GM21381 (cell line): ENCODE measurements around the gene UBE2Z.
A peak's percentile ranks its signal among the peaks of the same experiment; 100 is the strongest.
"Not testable (repeated sequence)": the region's sequence is repeated elsewhere in the genome, so short reads cannot be mapped to it uniquely, and the experiment has no call there.

Experiments used
- ATAC-seq: cut with Tn5 transposase; IDR thresholded peaks from one replicate; pipeline ENCODE4 v1.9.1; 2021; ENCODE audit warnings: mild to moderate bottlenecking, moderate library complexity; ENCODE audit not compliant: unreplicated experiment

UBE2Z gene

GRCh38 chr17:48903401-48903800 lies 4.8 kb upstream of the UBE2Z start:
- ATAC-seq: no peak

GRCh38 chr17:48904428-48904827 lies 3.8 kb upstream of the UBE2Z start:
- no peak for ATAC-seq

GRCh38 chr17:48905987-48906515 lies 2.2 kb upstream of the UBE2Z start:
- ATAC-seq: no peak

- no peak for ATAC-seq
These were observed 527 bp upstream of the UBE2Z start for GRCh38 chr17:48907713-48908046.

GRCh38 chr17:48908853-48909394 lies 717 bp downstream of the UBE2Z start:
- peak; percentile 51 for ATAC-seq

GRCh38 chr17:48909783-48910182 lies 1.6 kb downstream of the UBE2Z start:
- ATAC-seq: no peak

- ATAC-seq: no peak
These were observed 2.2 kb downstream of the UBE2Z start for GRCh38 chr17:48910370-48910769.

GRCh38 chr17:48912476-48912875 lies 4.3 kb downstream of the UBE2Z start:
- ATAC-seq: no peak

GRCh38 chr17:48915459-48916282 lies 7.5 kb downstream of the UBE2Z start:
- ATAC-seq: peak; percentile 74

- ATAC-seq: no peak
These were observed 17.2 kb downstream of the UBE2Z start for GRCh38 chr17:48925251-48925990.

GRCh38 chr17:48925991-48926342 lies 17.8 kb downstream of the UBE2Z start:
- ATAC-seq: no peak

GRCh38 chr17:48927978-48928745 lies 20.0 kb downstream of the UBE2Z start:
- no peak for ATAC-seq

GRCh38 chr17:48928876-48929811 lies 20.9 kb downstream of the UBE2Z start:
- ATAC-seq: no peak

GRCh38 chr17:48929812-48930165 lies 21.6 kb downstream of the UBE2Z start:
- ATAC-seq: no peak

GRCh38 chr17:48930435-48930873 lies 22.2 kb downstream of the UBE2Z start:
- ATAC-seq: no peak

- ATAC-seq: no peak
These were observed 24.8 kb downstream of the UBE2Z start for GRCh38 chr17:48933035-48933434.

- ATAC-seq: peak; percentile 92
These were observed 36.5 kb downstream of the UBE2Z start, which contains the start of gene SNF8 for GRCh38 chr17:48944515-48945260. Gene SNF8 (minus strand): TSS chr17:48944842. CDS start chr17:48944734, 108 bp downstream.

GRCh38 chr17:48945261-48945651 lies 37.0 kb downstream of the UBE2Z start:
- ATAC-seq: not testable (repeated sequence)

- no peak for ATAC-seq
These were observed 43.4 kb downstream of the UBE2Z start for GRCh38 chr17:48951572-48951971.
